ENCODE data around the gene THBS4.
A peak's percentile ranks its signal among the peaks of the same experiment; 100 is the strongest.

Gene THBS4

GRCh38 chr5:80125022-80125961, 90.1 kb downstream of the THBS4 start:
- no peak for ATAC-seq
- TF ChIP-seq OSR1 (CRISPR knock-in tag; IDR thresholded peaks at IDR 0.05) (no peak), CSDC2 (CRISPR knock-in tag; IDR thresholded peaks at IDR 0.05) (no peak), TOX (CRISPR knock-in tag; IDR thresholded peaks at IDR 0.05; ENCODE audit: borderline replicate concordance) (no peak), SNAI2 (CRISPR knock-in tag; IDR thresholded peaks at IDR 0.05) (no peak), ZFP3 (CRISPR knock-in tag; IDR thresholded peaks at IDR 0.05) (no peak), POU6F1 (CRISPR knock-in tag; IDR thresholded peaks at IDR 0.05; ENCODE audit: borderline replicate concordance, low read depth) (no peak), ZFP30 (CRISPR knock-in tag; IDR thresholded peaks at IDR 0.05) (no peak), GLIS3 (CRISPR knock-in tag; IDR thresholded peaks at IDR 0.05) (no peak)
- TF ChIP-seq, protein P1, sequence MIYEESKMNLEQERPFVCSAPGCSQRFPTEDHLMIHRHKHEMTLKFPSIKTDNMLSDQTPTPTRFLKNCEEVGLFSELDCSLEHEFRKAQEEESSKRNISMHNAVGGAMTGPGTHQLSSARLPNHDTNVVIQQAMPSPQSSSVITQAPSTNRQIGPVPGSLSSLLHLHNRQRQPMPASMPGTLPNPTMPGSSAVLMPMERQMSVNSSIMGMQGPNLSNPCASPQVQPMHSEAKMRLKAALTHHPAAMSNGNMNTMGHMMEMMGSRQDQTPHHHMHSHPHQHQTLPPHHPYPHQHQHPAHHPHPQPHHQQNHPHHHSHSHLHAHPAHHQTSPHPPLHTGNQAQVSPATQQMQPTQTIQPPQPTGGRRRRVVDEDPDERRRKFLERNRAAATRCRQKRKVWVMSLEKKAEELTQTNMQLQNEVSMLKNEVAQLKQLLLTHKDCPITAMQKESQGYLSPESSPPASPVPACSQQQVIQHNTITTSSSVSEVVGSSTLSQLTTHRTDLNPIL (CRISPR knock-in tag; IDR thresholded peaks at IDR 0.05; ENCODE audit: low read depth), result no peak

GRCh38 chr5:80125962-80126480, 90.9 kb downstream of the THBS4 start:
- peak; percentile 45; the same call in 2 of the 3 replicates for ATAC-seq
- TF ChIP-seq, protein P1 (CRISPR knock-in tag; IDR thresholded peaks at IDR 0.05; ENCODE audit: low read depth), result no peak
- TF ChIP-seq, protein P2, sequence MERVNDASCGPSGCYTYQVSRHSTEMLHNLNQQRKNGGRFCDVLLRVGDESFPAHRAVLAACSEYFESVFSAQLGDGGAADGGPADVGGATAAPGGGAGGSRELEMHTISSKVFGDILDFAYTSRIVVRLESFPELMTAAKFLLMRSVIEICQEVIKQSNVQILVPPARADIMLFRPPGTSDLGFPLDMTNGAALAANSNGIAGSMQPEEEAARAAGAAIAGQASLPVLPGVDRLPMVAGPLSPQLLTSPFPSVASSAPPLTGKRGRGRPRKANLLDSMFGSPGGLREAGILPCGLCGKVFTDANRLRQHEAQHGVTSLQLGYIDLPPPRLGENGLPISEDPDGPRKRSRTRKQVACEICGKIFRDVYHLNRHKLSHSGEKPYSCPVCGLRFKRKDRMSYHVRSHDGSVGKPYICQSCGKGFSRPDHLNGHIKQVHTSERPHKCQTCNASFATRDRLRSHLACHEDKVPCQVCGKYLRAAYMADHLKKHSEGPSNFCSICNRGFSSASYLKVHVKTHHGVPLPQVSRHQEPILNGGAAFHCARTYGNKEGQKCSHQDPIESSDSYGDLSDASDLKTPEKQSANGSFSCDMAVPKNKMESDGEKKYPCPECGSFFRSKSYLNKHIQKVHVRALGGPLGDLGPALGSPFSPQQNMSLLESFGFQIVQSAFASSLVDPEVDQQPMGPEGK (CRISPR knock-in tag; IDR thresholded peaks at IDR 0.05; ENCODE audit: borderline replicate concordance), result no peak
- TF ChIP-seq ESRRG (CRISPR knock-in tag; IDR thresholded peaks at IDR 0.05) (no peak), TSHZ2 (CRISPR knock-in tag; IDR thresholded peaks at IDR 0.05) (no peak), ZNF8 (CRISPR knock-in tag; IDR thresholded peaks at IDR 0.05) (no peak), CSRNP3 (CRISPR knock-in tag; IDR thresholded peaks at IDR 0.05) (no peak), RARB (CRISPR knock-in tag; IDR thresholded peaks at IDR 0.05) (no peak), TOX (CRISPR knock-in tag; IDR thresholded peaks at IDR 0.05; ENCODE audit: borderline replicate concordance) (no peak), PPARA (CRISPR knock-in tag; IDR thresholded peaks at IDR 0.05; ENCODE audit: borderline replicate concordance) (no peak), ZNF565 (CRISPR knock-in tag; conservative IDR thresholded peaks at IDR 0.05; ENCODE audit: low read depth) (no peak), TCF4 (CRISPR knock-in tag; IDR thresholded peaks at IDR 0.05; ENCODE audit: borderline replicate concordance) (no peak), ZFP30 (CRISPR knock-in tag; IDR thresholded peaks at IDR 0.05) (no peak), ISL1 (CRISPR knock-in tag; IDR thresholded peaks at IDR 0.05) (no peak), GLIS3 (CRISPR knock-in tag; IDR thresholded peaks at IDR 0.05) (no peak), ARNTL (CRISPR knock-in tag; IDR thresholded peaks at IDR 0.05; ENCODE audit: borderline replicate concordance, low read depth) (no peak)

Measured in SK-N-SH treated with all-trans-retinoic acid at 6 μM for 48 hours (cell line).